Upper lobe of left lung (tissue), 6 donors: ENCODE results near the gene TRPM6. TPM values are rescaled to one million over a fixed set of nuclear protein-coding genes. Genes with fewer than 3 reads are reported as not detected.

Experiments
- ATAC-seq, 2 donors: fragments of 200-7000 bp; cut with Tn5 transposase; one replicate each; pipeline ENCODE4 v1.9.1; 2022; ENCODE audit warnings: mild to moderate bottlenecking in 2 of 2, moderate library complexity in 2 of 2; ENCODE audit not compliant: low FRiP score in 2 of 2
- DNase-seq, 2 donors: peaks; one replicate each; pipeline ENCODE4 v3.0.0-alpha.2; 2019 to 2020
- H3K27ac ChIP-seq, 4 donors: fragments of 200-600 bp; sonication (generic); one replicate each; pipeline ENCODE4 v1.5.1; 2016 to 2019
- H3K27me3 ChIP-seq, 4 donors: fragments of 200-600 bp; sonication (generic); one replicate each; pipeline ENCODE4 v1.5.1; 2017 to 2019
- H3K36me3 ChIP-seq, 4 donors: fragments of 200-600 bp; sonication (generic); one replicate each; pipeline ENCODE4 v1.5.1; 2016 to 2019
- H3K4me1 ChIP-seq, 4 donors: fragments of 200-600 bp; sonication (generic); one replicate each; pipeline ENCODE4 v1.5.1; 2018 to 2019
- H3K4me3 ChIP-seq, 4 donors: fragments of 200-600 bp; sonication (generic); one replicate each; pipeline ENCODE4 v1.5.1; 2017 to 2019; ENCODE audit warnings: mild to moderate bottlenecking in 2 of 4, moderate library complexity in 1 of 4
- H3K9me3 ChIP-seq, 4 donors: fragments of 200-600 bp; sonication (generic); one replicate each; pipeline ENCODE4 v1.5.1; 2018 to 2019
- CTCF ChIP-seq, 6 experiments: fragments of 450-650 bp in 4 of 6; fragments of 200-600 bp in 2 of 6; sonication (generic) in 2 of 6; IDR thresholded peaks; one replicate each; pipeline ENCODE4 v1.5.1; 2016 to 2019; ENCODE audit warnings: antibody characterized with exemption in 6 of 6
- EP300 ChIP-seq, 4 donors: sonication (generic); formaldehyde crosslinking; IDR thresholded peaks; one replicate each; pipeline ENCODE4 v1.5.1; 2017; ENCODE audit warnings: antibody characterized with exemption in 4 of 4, control low read depth in 2 of 4
- POLR2A ChIP-seq, 4 donors: fragments of 450-650 bp; IDR thresholded peaks; one replicate each; pipeline ENCODE4 v1.5.1; 2016 to 2017; ENCODE audit warnings: antibody characterized with exemption in 4 of 4, mild to moderate bottlenecking in 2 of 4
- POLR2AphosphoS5 ChIP-seq, 2 donors: sonication (generic); formaldehyde crosslinking; IDR thresholded peaks; one replicate each; pipeline ENCODE4 v1.5.1; 2017; ENCODE audit warnings: antibody characterized with exemption in 2 of 2
- WGBS, 2 donors: methylation state at CpG; one replicate each; pipeline ENCODE4 v1.1.5; 2017 to 2018; 5-methylcytosine and 5-hydroxymethylcytosine counted together
- total RNA-seq, 6 donors: library from RNA; depleted of rRNA in 4 of 6; stranded (reverse); fragments of >200 nt in 4 of 6; gene quantifications; one replicate each; pipeline versions ENCODE4 v1.1.0 to v1.2.1, GENCODE V29; 2016 to 2021
- donor health status: DM: no; HTN: no; CAD: no; lungs with moderate emphysema.
- donor health status: DM: no; HTN: yes; CAD: no; lungs with severe emphysema.

TRPM6 gene
- total RNA-seq, 6 donors from 2014 or later, result under 0.01 to 3.0 (median 1.3) TPM

- ATAC-seq (no peak), DNase-seq (no peak)
- Histone ChIP-seq H3K27me3 (no peaks in the 10 kb centered on the region), H3K4me1 (no peaks in the 10 kb centered on the region), H3K36me3 (no peaks in the 10 kb centered on the region), H3K9me3 (no peaks in the 10 kb centered on the region), H3K27ac (no peak overlapping the region), H3K4me3 (no peak overlapping the region)
- TF ChIP-seq POLR2AphosphoS5 (IDR thresholded peaks at IDR 0.05) (no peak), POLR2A (IDR thresholded peaks at IDR 0.05) (no peak), EP300 (IDR thresholded peaks at IDR 0.05) (no peak), CTCF (IDR thresholded peaks at IDR 0.05) (no peak)
- WGBS, 2 donors, result 46 to 52% methylated on average over 9 of the region's 9 CpGs
Measured at GRCh38 chr9:74729136-74729695, 158.5 kb downstream of the TRPM6 start.

GRCh38 chr9:74728176-74728575, 159.5 kb downstream of the TRPM6 start:
- Histone ChIP-seq H3K27me3 (no peaks in the 10 kb centered on the region), H3K27ac (no peak overlapping the region), H3K36me3 (no peaks in the 10 kb centered on the region), H3K9me3 (no peaks in the 10 kb centered on the region), H3K4me1 (no peaks in the 10 kb centered on the region), H3K4me3 (no peak overlapping the region)
- ATAC-seq, result no peak
- DNase-seq, result no peak
- WGBS, 2 donors, result 80 to 84% methylated on average over 7 of the region's 7 CpGs
- TF ChIP-seq POLR2AphosphoS5 (IDR thresholded peaks at IDR 0.05) (no peak), POLR2A (IDR thresholded peaks at IDR 0.05) (no peak), CTCF (IDR thresholded peaks at IDR 0.05) (no peak), EP300 (IDR thresholded peaks at IDR 0.05) (no peak)

GRCh38 chr9:74726581-74726980, 161.1 kb downstream of the TRPM6 start:
- DNase-seq (no peak), ATAC-seq (no peak)
- Histone ChIP-seq H3K36me3 (no peaks in the 10 kb centered on the region), H3K27ac (no peak overlapping the region), H3K9me3 (no peaks in the 10 kb centered on the region), H3K4me1 (no peaks in the 10 kb centered on the region), H3K4me3 (no peak overlapping the region), H3K27me3 (no peaks in the 10 kb centered on the region)
- TF ChIP-seq CTCF (IDR thresholded peaks at IDR 0.05), result no peak
- TF ChIP-seq POLR2A (IDR thresholded peaks at IDR 0.05), result no peak
- no peak for TF ChIP-seq POLR2AphosphoS5 (IDR thresholded peaks at IDR 0.05)
- TF ChIP-seq EP300 (IDR thresholded peaks at IDR 0.05), result no peak
- 91 to 94% methylated on average over 3 of the region's 3 CpGs for WGBS, 2 donors

GRCh38 chr9:74724317-74724716, 163.4 kb downstream of the TRPM6 start:
- ATAC-seq, result no peak
- WGBS, 2 donors, result 76 to 79% methylated on average over 5 of the region's 5 CpGs
- TF ChIP-seq CTCF (IDR thresholded peaks at IDR 0.05) (no peak), POLR2AphosphoS5 (IDR thresholded peaks at IDR 0.05) (no peak), POLR2A (IDR thresholded peaks at IDR 0.05) (no peak), EP300 (IDR thresholded peaks at IDR 0.05) (no peak)
- Histone ChIP-seq H3K27me3 (no peaks in the 10 kb centered on the region), H3K27ac (no peak overlapping the region), H3K4me3 (no peak overlapping the region), H3K9me3 (no peaks in the 10 kb centered on the region), H3K36me3 (no peaks in the 10 kb centered on the region), H3K4me1 (no peaks in the 10 kb centered on the region)
- no peak for DNase-seq
